Esophagus muscularis mucosa (tissue), 3 donors: Measurements from ENCODE around the gene CAV1.

Experiments used
- CTCF ChIP-seq, 3 experiments: fragments of 200-600 bp in 2 of 3; fragments of 450-650 bp in 1 of 3; sonication (generic) in 2 of 3; IDR thresholded peaks; one replicate each; pipeline ENCODE4 v1.5.1; 2017 to 2019; ENCODE audit warnings: antibody characterized with exemption in 3 of 3, mild to moderate bottlenecking in 2 of 3, moderate library complexity in 1 of 3
- POLR2A ChIP-seq: fragments of 450-650 bp; IDR thresholded peaks from one replicate; pipeline ENCODE4 v1.6.1; 2017; ENCODE audit warnings: antibody characterized with exemption, moderate library complexity, mild to moderate bottlenecking, low read depth
- POLR2AphosphoS5 ChIP-seq, 2 donors: sonication (generic); formaldehyde crosslinking; IDR thresholded peaks; one replicate each; pipeline ENCODE4 v1.6.1; 2017; ENCODE audit warnings: antibody characterized with exemption in 2 of 2

GRCh38 chr7:116491887-116492653 is 32.8 kb upstream of the CAV1 start:
- TF ChIP-seq POLR2A (no peak), CTCF (IDR thresholded peaks at IDR 0.05) (no peak), POLR2AphosphoS5 (IDR thresholded peaks at IDR 0.05) (no peak)
